ENCODE results near the gene IDI2. TPM values are rescaled to one million over a fixed set of nuclear protein-coding genes. Genes with fewer than 3 reads are reported as not detected.
"Not testable (repeated sequence)": the region's sequence is repeated elsewhere in the genome, so short reads cannot be mapped to it uniquely, and the experiment has no call there.

Gene IDI2
- total RNA-seq, 1 donor from 2014 or later = not detected

- Histone ChIP-seq H3K27me3 (no peaks in the 10 kb centered on the region), H3K9me3 (no peaks in the 10 kb centered on the region), H3K4me1 (peaks cover 6% of the 10 kb centered on the region), H3K4me3 (no peak overlapping the region), H3K36me3 (peaks cover 0 to 18% of the 10 kb centered on the region in 2 donors), H3K27ac (no peak overlapping the region)
- intact Hi-C loops (cut with DNase I) = no loop called here
- TF ChIP-seq POLR2AphosphoS5 (IDR thresholded peaks at IDR 0.05; ENCODE audit: insufficient read depth in 1 of 2, low read depth in 1 of 2) (no peak), CTCF (IDR thresholded peaks at IDR 0.05) (no peak), POLR2A (IDR thresholded peaks at IDR 0.05) (no peak)
- no peak for DNase-seq (ENCODE audit: extremely low spot score in 2 of 2)
These were observed 43.0 kb upstream of the IDI2 start for GRCh38 chr10:1068380-1069361.

DNA sequence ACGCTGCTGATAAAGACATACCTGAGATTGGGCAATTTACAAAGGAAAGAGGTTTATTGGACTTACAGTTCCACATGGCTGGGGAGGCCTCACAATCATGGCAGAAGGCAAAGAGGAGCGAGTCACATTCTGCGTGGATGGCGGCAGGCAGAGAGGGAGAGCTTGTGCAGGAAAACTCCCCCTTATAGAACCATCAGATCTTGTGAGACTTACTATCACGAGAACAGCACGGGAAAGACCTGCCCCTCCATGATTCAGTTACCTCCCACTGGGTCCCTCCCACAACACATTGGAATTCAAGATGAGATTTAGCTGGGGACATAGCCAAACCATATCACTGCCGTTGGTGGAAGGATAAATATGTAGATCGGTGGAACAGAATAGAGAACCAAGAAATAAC is 41.1 kb upstream of the IDI2 start:
- H3K4me3 ChIP-seq; intact Hi-C loops (cut with DNase I); H3K9me3 ChIP-seq; H3K4me1 ChIP-seq; H3K27ac ChIP-seq; H3K36me3 ChIP-seq; DNase-seq (ENCODE audit: extremely low spot score in 2 of 2); H3K27me3 ChIP-seq: not testable (repeated sequence)

GRCh38 chr10:1064964-1065247 is 39.2 kb upstream of the IDI2 start:
- no peak for DNase-seq (ENCODE audit: extremely low spot score in 2 of 2)
- Histone ChIP-seq H3K36me3 (peaks cover 0 to 4% of the 10 kb centered on the region in 2 donors), H3K27ac (no peak overlapping the region), H3K4me3 (no peak overlapping the region), H3K27me3 (no peaks in the 10 kb centered on the region), H3K9me3 (no peaks in the 10 kb centered on the region), H3K4me1 (peaks cover 11% of the 10 kb centered on the region)
- intact Hi-C loops (cut with DNase I) = no loop called here
- TF ChIP-seq POLR2A (IDR thresholded peaks at IDR 0.05) (no peak), POLR2AphosphoS5 (IDR thresholded peaks at IDR 0.05; ENCODE audit: insufficient read depth in 1 of 2, low read depth in 1 of 2) (no peak), CTCF (IDR thresholded peaks at IDR 0.05) (no peak)

DNA sequence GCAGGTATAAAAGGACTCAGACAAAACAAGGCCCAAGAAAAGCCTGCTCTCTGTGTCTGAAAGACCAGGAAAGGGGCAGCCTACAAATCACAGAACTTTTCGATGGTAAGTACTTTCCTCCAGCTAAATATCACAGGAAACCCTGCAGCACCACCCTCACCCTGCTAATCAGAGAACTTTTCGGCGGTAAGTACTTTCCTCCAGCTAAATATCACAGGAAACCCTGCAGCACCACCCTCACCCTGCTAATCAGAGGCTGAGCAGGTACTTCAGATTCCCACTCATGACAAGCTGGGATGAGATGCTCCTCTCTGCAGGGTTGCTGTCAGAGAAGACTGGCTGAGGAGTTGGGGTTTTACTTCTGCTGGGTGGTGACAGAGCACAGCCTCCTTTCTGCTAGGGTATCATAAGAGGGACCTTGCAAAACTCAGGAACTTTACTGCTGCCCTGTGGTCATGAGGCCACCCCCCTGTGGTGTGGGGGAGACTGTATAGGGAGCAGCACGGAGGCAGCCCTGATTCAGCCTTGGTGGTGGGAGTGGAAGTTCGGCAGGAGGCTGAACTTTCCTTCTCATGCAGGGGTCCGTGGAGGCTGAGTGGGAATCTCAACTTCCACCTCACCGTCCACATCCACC is 37.7 kb upstream of the IDI2 start:
- peaks cover 0 to 4% of the 10 kb centered on the region in 2 donors for H3K36me3 ChIP-seq
- H3K4me3 ChIP-seq = no peak overlapping the region
- intact Hi-C loops (cut with DNase I) = no loop called here
- TF ChIP-seq POLR2AphosphoS5 (IDR thresholded peaks at IDR 0.05; ENCODE audit: insufficient read depth in 1 of 2, low read depth in 1 of 2) = no peak
- TF ChIP-seq CTCF (IDR thresholded peaks at IDR 0.05) = no peak
- TF ChIP-seq POLR2A (IDR thresholded peaks at IDR 0.05) = no peak
- H3K9me3 ChIP-seq = no peaks in the 10 kb centered on the region
- no peak for DNase-seq (ENCODE audit: extremely low spot score in 2 of 2)
- no peak overlapping the region for H3K27ac ChIP-seq
- H3K27me3 ChIP-seq = no peaks in the 10 kb centered on the region
- peaks cover 22% of the 10 kb centered on the region for H3K4me1 ChIP-seq

- no peaks in the 10 kb centered on the region for H3K27me3 ChIP-seq
These were observed 36.5 kb upstream of the IDI2 start for GRCh38 chr10:1061930-1062774.

More at GRCh38 chr10:1061930-1062774, 36.5 kb upstream of the IDI2 start:
- no peak overlapping the region for H3K4me3 ChIP-seq
- peaks cover 0 to 4% of the 10 kb centered on the region in 2 donors for H3K36me3 ChIP-seq
- intact Hi-C loops (cut with DNase I) = no loop called here
- TF ChIP-seq CTCF (IDR thresholded peaks at IDR 0.05) = no peak
- no peak for TF ChIP-seq POLR2AphosphoS5 (IDR thresholded peaks at IDR 0.05; ENCODE audit: insufficient read depth in 1 of 2, low read depth in 1 of 2)
- TF ChIP-seq POLR2A (IDR thresholded peaks at IDR 0.05) = no peak
- H3K9me3 ChIP-seq = no peaks in the 10 kb centered on the region
- no peak for DNase-seq (ENCODE audit: extremely low spot score in 2 of 2)
- peaks cover 33% of the 10 kb centered on the region for H3K4me1 ChIP-seq
- H3K27ac ChIP-seq = no peak overlapping the region
